ENCODE data around the gene PCDHGA12.
"Not testable (repeated sequence)": the region's sequence is repeated elsewhere in the genome, so short reads cannot be mapped to it uniquely, and the experiment has no call there.

PCDHGA12 gene

DNA sequence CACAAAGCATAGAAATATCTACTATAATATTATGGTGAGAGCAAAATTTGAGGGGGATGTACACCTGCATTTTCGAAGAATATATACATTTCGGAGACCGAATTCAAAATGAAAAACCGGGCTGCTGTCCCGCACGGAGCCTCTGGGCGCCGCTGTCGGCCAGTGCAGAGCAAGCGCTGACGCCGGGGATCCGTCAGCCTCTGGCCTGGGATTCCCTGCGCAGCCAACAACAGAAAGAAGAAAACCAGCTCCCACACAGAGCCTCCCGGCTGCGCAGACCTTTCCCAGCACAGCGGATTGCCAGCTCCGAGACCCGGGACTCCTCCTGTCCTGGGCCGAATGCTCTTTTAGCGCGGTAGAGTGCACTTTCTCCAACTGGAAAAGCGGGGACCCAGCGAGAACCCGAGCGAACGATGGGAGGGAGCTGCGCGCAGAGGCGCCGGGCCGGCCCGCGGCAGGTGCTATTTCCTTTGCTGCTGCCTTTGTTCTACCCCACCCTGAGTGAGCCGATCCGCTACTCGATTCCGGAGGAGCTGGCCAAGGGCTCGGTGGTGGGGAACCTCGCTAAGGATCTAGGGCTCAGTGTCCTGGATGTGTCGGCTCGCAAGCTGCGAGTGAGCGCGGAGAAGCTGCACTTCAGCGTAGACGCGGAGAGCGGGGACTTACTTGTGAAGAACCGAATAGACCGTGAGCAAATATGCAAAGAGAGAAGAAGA is 22.4 kb upstream of the PCDHGA12 start, which contains the start of gene PCDHGB6:
Gene PCDHGB6 (plus strand): TSS at position 232 of the 716 bp plus-strand sequence. CDS start 182 bp downstream, at position 414.
- DNase-seq (ENCODE audit: low read depth), result not testable (repeated sequence)

DNA sequence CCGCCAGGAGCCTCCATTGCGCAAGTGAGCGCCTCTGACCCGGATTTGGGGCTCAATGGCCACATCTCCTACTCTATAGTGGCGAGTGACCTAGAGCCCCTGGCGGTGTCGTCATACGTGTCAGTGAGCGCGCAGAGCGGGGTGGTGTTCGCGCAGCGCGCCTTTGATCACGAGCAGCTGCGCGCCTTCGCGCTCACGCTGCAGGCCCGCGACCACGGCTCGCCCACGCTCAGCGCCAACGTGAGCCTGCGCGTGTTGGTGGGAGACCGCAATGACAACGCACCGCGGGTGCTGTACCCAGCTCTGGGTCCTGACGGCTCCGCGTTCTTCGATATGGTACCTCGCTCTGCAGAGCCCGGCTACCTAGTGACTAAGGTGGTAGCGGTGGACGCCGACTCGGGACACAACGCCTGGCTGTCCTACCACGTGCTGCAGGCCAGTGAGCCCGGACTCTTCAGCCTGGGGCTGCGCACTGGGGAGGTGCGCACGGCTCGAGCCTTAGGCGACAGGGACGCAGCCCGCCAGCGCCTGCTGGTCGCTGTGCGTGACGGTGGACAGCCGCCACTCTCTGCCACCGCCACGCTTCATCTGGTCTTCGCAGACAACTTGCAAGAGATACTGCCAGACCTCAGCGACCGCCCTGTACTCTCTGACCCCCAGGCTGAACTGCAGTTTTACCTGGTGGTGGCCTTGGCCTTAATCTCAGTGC is 20.6 kb upstream of the PCDHGA12 start:
- DNase-seq (ENCODE audit: low read depth), result no peak

DNA sequence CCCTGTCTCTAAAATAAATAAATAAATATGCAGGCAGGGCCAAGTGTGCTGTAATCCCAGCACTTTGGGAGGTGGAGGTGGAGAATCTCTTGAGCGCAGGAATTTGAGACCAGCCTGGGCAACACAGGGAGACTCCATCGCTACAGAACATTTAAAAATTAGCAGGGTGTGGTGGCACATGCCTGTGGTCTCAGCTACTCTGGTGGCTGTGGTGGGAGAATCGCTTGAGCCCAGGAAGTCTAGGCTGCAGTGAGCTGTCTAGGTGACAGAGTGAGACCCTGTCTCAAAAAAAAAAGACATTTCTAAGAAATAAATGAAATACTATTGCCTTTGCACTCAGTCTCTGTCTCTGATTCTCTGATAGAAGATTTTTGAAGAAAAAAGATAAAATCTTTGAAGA is 18.7 kb upstream of the PCDHGA12 start:
- no peak for DNase-seq (ENCODE audit: low read depth)

DNA sequence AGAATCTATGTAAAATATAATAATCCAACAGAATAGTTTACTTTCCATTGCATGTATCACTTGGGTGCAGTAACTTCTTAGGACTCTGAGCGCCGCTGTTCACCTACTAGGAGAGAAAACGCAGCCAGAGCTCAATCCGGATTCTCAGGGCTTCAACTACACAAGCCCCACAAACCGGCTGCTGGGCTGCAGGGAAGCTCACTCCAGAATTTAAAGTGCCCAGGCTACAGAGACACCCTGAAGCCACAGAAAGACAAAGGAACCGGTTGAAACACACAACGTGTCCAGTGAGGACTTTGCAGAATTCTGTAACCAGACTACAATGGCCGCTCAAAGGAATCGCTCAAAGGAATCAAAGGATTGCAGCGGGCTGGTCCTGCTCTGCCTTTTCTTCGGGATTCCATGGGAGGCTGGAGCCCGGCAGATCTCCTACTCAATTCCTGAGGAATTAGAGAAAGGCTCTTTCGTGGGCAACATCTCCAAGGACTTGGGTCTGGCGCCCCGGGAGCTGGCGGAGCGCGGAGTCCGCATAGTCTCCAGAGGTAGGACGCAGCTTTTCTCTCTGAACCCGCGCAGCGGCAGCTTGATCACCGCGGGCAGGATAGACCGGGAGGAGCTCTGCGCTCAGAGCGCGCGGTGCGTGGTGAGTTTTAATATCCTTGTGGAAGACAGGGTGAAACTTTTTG is 17.3 kb upstream of the PCDHGA12 start, which contains the start of gene PCDHGA10:
Gene PCDHGA10 (plus strand): TSS at position 134 of the 686 bp plus-strand sequence. CDS start 189 bp downstream, at position 323.
- DNase-seq (ENCODE audit: low read depth), result peak; percentile 29

DNA sequence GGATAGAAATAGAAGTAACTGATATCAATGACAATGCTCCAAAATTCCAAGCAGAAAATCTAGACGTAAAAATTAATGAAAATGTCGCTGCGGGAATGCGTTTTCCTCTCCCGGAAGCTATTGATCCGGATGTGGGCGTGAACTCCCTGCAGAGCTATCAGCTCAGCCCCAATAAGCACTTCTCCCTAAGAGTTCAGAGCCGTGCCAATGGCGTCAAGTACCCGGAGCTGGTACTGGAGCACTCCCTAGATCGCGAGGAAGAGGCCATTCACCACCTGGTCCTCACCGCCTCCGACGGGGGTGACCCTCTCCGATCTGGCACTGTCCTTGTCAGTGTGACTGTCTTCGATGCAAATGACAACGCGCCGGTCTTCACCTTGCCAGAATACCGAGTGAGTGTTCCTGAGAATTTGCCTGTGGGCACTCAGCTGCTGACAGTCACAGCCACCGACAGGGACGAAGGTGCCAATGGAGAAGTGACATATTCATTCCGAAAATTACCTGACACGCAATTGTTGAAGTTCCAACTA is 16.7 kb upstream of the PCDHGA12 start:
- DNase-seq (ENCODE audit: low read depth), result no peak

DNA sequence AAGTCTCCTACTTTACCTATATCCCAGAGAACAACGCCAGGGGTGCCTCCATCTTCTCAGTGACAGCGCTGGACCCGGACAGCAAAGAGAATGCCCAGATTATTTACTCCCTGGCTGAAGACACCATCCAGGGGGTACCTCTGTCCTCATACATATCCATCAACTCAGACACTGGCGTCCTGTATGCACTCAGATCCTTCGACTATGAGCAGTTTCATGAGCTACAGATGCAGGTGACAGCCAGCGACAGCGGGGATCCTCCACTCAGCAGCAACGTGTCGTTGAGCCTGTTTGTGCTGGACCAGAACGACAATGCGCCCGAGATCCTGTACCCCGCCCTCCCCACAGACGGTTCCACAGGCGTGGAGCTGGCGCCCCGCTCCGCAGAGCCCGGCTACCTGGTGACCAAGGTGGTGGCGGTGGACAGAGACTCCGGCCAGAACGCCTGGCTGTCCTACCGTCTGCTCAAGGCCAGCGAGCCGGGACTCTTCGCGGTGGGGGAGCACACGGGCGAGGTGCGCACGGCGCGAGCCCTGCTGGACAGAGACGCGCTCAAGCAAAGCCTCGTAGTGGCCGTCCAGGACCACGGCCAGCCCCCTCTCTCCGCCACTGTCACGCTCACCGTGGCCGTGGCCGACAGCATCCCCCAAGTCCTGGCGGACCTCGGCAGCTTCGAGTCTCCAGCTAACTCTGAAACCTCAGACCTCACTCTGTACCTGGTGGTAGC is 15.6 kb upstream of the PCDHGA12 start:
- not testable (repeated sequence) for DNase-seq (ENCODE audit: low read depth)

DNA sequence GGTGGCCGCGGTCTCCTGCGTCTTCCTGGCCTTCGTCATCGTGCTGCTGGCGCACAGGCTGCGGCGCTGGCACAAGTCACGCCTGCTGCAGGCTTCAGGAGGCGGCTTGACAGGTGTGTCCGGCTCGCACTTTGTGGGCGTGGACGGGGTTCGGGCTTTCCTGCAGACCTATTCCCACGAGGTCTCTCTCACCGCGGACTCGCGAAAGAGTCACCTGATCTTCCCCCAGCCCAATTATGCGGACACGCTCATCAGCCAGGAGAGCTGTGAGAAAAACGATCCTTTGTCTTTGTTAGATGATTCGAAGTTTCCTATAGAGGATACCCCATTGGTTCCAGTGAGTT is 15.1 kb upstream of the PCDHGA12 start:
- not testable (repeated sequence) for DNase-seq (ENCODE audit: low read depth)

DNA sequence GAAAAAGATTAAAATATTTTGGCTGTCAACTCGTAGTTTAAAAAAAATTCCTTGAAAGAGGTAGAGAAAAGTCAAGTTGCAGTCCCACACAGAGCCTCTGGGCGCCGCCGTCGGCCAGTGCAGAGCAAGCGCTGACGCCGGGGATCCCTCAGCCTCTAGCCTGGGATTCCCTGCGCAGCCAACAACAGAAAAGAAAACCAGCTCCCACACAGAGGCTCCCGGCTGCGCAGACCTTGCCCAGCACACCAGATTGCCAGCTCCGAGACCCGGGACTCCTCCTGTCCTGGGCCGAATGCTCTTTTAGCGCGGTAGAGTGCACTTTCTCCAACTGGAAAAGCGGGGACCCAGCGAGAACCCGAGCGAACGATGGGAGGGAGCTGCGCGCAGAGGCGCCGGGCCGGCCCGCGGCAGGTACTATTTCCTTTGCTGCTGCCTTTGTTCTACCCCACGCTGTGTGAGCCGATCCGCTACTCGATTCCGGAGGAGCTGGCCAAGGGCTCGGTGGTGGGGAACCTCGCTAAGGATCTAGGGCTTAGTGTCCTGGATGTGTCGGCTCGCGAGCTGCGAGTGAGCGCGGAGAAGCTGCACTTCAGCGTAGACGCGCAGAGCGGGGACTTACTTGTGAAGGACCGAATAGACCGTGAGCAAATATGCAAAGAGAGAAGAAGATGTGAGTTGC is 12.7 kb upstream of the PCDHGA12 start, which contains the start of gene PCDHGB7:
Gene PCDHGB7 (plus strand): TSS at position 184 of the 679 bp plus-strand sequence. CDS start 183 bp downstream, at position 367.
- not testable (repeated sequence) for DNase-seq (ENCODE audit: low read depth)

DNA sequence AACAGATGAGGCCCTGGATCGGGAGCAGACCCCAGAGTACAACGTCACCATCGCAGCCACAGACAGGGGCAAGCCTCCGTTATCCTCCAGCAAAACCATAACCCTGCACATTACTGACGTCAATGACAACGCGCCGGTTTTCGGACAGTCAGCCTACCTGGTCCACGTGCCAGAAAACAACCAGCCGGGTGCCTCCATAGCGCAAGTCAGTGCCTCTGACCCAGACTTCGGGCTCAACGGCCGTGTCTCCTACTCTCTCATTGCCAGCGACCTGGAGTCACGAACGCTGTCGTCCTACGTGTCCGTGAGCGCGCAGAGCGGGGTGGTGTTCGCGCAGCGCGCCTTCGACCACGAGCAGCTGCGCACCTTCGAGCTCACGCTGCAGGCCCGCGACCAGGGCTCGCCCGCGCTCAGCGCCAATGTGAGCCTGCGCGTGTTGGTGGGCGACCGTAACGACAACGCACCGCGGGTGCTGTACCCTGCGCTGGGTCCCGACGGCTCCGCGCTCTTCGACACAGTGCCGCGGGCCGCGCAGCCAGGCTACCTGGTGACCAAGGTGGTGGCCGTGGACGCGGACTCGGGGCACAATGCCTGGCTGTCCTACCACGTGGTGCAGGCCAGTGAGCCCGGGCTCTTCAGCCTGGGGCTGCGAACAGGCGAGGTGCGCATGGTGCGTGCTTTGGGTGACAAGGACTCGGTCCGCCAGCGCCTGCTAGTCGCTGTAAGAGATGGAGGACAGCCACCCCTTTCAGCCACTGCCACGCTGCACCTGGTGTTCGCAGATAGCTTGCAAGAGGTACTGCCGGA is 11.0 kb upstream of the PCDHGA12 start:
- no peak for DNase-seq (ENCODE audit: low read depth)

DNA sequence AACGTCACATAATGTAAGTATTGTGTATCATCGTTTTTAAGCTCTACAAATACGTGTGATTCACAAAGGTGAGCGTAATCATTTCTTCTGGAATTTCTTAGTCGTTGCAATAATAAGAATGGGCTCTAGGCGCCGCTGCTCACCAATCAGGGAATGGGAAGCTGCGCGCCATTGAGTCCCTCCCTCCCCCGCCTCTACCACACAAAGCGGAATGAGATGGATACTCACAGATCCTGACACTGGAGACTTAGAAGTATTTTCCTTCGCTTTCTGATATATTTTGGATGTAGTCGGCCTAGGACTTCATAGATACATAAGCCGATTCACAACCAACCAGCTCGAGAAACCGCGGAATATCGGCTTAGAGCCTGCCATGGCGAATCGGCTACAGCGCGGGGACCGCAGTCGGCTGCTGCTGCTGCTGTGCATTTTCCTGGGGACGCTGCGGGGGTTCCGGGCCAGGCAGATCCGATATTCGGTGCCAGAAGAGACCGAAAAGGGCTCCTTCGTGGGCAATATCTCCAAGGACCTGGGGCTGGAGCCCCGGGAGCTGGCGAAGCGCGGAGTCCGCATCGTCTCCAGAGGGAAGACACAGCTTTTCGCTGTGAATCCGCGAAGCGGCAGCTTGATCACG is 9.3 kb upstream of the PCDHGA12 start, which contains the start of gene PCDHGA11:
Gene PCDHGA11 (plus strand): TSS at position 197 of the 634 bp plus-strand sequence. CDS start 177 bp downstream, at position 374.
- DNase-seq (ENCODE audit: low read depth), result no peak

DNA sequence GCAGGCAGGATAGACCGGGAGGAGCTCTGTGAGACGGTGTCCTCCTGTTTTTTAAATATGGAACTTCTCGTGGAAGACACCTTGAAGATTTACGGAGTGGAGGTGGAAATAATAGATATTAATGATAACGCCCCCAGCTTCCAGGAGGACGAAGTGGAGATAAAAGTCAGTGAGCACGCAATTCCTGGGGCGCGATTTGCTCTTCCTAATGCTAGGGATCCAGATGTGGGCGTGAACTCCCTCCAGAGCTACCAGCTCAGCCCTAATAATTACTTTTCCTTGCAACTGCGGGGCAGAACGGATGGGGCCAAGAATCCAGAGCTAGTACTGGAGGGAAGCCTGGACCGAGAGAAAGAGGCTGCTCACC is 8.8 kb upstream of the PCDHGA12 start:
- no peak for DNase-seq (ENCODE audit: low read depth)

DNA sequence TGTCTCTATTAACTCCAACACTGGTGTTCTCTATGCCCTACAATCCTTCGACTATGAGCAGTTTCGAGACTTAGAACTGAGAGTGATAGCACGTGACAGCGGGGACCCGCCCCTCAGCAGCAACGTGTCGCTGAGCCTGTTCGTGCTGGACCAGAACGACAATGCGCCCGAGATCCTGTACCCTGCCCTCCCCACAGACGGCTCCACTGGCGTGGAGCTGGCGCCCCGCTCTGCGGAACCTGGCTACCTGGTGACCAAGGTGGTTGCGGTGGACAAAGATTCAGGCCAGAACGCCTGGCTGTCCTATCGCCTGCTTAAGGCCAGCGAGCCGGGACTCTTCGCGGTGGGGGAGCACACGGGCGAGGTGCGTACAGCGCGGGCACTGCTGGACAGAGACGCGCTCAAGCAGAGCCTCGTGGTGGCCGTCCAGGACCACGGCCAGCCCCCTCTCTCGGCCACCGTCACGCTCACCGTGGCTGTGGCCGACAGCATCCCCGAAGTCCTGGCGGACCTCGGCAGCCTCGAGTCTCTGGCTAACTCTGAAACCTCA is 7.5 kb upstream of the PCDHGA12 start:
- no peak for DNase-seq (ENCODE audit: low read depth)

DNA sequence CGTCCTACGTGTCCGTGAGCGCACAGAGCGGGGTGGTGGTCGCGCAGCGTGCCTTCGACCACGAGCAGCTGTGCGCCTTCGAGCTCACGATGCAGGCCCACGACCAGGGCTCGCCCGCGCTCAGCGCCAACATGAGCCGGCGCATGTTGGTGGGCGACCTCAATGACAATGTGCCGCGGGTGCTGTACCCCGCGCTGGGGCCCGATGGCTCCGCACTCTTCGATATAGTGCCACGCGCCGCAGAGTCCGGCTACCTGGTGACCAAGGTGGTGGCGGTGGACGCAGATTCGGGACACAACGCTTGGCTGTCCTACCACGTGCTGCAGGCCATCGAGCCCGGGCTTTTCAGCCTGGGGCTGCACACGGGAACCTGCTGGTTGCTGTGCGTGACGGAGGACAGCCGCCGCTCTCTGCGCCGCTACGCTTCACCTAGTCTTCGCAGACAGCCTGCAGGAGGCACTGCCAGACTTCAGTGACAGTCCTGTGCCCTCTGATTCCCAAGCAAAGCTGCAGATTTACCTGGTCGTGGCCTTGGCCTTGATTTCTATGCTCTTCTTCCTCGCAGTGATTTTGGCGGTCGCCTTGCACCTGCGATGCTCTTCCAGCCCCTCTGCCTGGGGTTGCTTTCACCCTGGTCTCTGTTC is 2.4 kb upstream of the PCDHGA12 start:
- no peak for DNase-seq (ENCODE audit: low read depth)

DNA sequence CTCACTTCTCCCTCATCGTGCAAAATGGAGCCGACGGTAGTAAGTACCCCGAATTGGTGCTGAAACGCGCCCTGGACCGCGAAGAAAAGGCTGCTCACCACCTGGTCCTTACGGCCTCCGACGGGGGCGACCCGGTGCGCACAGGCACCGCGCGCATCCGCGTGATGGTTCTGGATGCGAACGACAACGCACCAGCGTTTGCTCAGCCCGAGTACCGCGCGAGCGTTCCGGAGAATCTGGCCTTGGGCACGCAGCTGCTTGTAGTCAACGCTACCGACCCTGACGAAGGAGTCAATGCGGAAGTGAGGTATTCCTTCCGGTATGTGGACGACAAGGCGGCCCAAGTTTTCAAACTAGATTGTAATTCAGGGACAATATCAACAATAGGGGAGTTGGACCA is 979 bp downstream of the PCDHGA12 start:
- no peak for DNase-seq (ENCODE audit: low read depth)

DNA sequence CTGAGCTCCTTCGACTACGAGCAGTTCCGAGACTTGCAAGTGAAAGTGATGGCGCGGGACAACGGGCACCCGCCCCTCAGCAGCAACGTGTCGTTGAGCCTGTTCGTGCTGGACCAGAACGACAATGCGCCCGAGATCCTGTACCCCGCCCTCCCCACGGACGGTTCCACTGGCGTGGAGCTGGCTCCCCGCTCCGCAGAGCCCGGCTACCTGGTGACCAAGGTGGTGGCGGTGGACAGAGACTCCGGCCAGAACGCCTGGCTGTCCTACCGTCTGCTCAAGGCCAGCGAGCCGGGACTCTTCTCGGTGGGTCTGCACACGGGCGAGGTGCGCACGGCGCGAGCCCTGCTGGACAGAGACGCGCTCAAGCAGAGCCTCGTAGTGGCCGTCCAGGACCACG is 2.0 kb downstream of the PCDHGA12 start:
- not testable (repeated sequence) for DNase-seq (ENCODE audit: low read depth)

DNA sequence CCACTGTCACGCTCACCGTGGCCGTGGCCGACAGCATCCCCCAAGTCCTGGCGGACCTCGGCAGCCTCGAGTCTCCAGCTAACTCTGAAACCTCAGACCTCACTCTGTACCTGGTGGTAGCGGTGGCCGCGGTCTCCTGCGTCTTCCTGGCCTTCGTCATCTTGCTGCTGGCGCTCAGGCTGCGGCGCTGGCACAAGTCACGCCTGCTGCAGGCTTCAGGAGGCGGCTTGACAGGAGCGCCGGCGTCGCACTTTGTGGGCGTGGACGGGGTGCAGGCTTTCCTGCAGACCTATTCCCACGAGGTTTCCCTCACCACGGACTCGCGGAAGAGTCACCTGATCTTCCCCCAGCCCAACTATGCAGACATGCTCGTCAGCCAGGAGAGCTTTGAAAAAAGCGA is 2.4 kb downstream of the PCDHGA12 start:
- DNase-seq (ENCODE audit: low read depth), result not testable (repeated sequence)

DNA sequence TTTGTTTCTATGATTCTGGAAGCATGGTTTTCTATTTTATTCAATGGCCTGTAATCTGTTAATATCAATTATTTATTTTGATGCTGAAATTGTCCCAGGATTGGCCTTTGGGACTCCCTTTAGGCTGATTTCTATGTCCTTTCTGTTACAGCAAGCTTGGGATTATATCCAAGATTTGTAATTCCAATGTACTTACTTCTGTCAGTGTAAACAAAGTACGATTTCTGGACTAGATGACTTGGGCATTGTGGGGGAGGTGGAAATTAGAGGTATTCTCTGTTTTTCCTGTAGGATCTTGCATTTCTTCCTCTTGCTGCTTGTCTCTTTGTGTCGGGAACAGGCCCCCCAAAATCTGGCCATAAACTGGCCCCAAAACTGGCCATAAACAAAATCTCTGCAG is 3.7 kb downstream of the PCDHGA12 start:
- DNase-seq (ENCODE audit: low read depth), result no peak

DNA sequence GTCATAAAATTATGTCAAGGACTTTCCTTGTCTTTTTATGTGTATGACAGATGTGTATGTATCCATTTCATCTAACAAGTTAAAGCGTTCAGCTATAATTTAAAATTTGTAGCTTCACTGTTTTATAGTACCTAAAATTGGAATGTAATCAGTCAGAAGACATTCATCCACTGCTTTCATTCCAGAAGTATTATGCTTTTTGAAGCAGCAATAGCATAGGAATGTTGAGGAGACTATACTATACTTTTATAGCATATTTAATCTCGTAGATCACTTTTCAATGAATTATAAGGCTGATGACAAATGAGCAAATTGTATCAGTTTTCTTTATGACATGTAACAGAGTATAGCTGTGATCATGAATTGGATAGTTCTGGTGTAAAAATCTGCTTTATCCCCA is 6.9 kb downstream of the PCDHGA12 start:
- no peak for DNase-seq (ENCODE audit: low read depth)

All from stimulated activated CD8-positive, alpha-beta memory T cell treated with anti-CD3 and anti-CD28 coated beads, Interleukin-15, amount 100 ng/mL, for 1 hour (primary cell).